ENCODE data around the gene KCNN4.

DNA sequence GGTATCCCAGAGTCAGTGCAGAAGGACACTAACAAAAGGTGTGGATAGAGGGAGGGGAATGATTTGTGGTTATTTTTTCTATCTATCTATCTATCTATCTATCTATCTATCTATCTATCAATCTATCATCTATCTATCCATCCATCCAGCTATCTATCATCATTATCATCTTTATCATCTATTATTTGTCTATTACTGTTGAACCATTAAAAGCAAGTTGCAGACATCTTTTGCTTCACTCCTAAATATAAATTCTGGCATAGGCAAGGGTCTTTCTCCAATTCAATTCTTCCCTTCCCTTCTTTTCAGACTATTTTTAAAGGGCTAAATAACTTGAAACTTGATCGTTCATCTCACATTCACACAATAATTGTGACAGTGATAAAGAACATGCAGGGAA is 31.5 kb upstream of the KCNN4 start:
- no peak for TF ChIP-seq CTCF (IDR thresholded peaks at IDR 0.05)
- TF ChIP-seq EZH2 (IDR thresholded peaks at IDR 0.05; ENCODE audit: borderline replicate concordance, insufficient read depth, low read depth, low read length, poor library complexity, severe bottlenecking), result no peak

Measured in B cell (primary cell).